ENCODE results near the gene TAX1BP3.
A peak's percentile ranks its signal among the peaks of the same experiment; 100 is the strongest.
"Not testable (repeated sequence)": the region's sequence is repeated elsewhere in the genome, so short reads cannot be mapped to it uniquely, and the experiment has no call there.

TAX1BP3 gene

GRCh38 chr17:3668279-3669084, at the start of gene TAX1BP3, which contains the start of gene EMC6:
Gene TAX1BP3, minus strand, starts transcription at chr17:3668578. Its CDS starts 52 bp downstream, at chr17:3668526.
Gene EMC6, plus strand, starts transcription at chr17:3668812. Its CDS starts 335 bp downstream, at chr17:3669147.
- peak; percentile 61 for DNase-seq

- no peak for DNase-seq
Observed at GRCh38 chr17:3715296-3715695, 46.9 kb upstream of the TAX1BP3 start.

GRCh38 chr17:3712811-3713463, 44.6 kb upstream of the TAX1BP3 start:
- no peak for DNase-seq

- no peak for DNase-seq
Observed at GRCh38 chr17:3710951-3711383, 42.6 kb upstream of the TAX1BP3 start.

GRCh38 chr17:3708366-3708765, 40.0 kb upstream of the TAX1BP3 start:
- no peak for DNase-seq

GRCh38 chr17:3705718-3705984, 37.3 kb upstream of the TAX1BP3 start:
- not testable (repeated sequence) for DNase-seq

GRCh38 chr17:3704931-3705717, 36.7 kb upstream of the TAX1BP3 start:
- no peak for DNase-seq

- not testable (repeated sequence) for DNase-seq
Observed at GRCh38 chr17:3702041-3702539, 33.7 kb upstream of the TAX1BP3 start.

GRCh38 chr17:3699951-3700350, 31.6 kb upstream of the TAX1BP3 start:
- no peak for DNase-seq

GRCh38 chr17:3698139-3698538, 29.8 kb upstream of the TAX1BP3 start:
- no peak for DNase-seq

GRCh38 chr17:3697103-3697476, 28.7 kb upstream of the TAX1BP3 start:
- DNase-seq, result no peak

GRCh38 chr17:3695723-3696411, 27.5 kb upstream of the TAX1BP3 start, which contains the start of gene P2RX5:
Gene P2RX5, minus strand, starts transcription at chr17:3696155. Its CDS starts 150 bp downstream, at chr17:3696005.
- DNase-seq, result no peak

- no peak for DNase-seq
Observed at GRCh38 chr17:3695129-3695722, 26.8 kb upstream of the TAX1BP3 start.

GRCh38 chr17:3693829-3694231, 25.5 kb upstream of the TAX1BP3 start:
- DNase-seq, result no peak

- DNase-seq, result no peak
Observed at GRCh38 chr17:3693141-3693540, 24.8 kb upstream of the TAX1BP3 start.

GRCh38 chr17:3692346-3692745, 24.0 kb upstream of the TAX1BP3 start:
- DNase-seq, result no peak

GRCh38 chr17:3691617-3692067, 23.3 kb upstream of the TAX1BP3 start:
- DNase-seq, result no peak

GRCh38 chr17:3690094-3690715, 21.8 kb upstream of the TAX1BP3 start:
- DNase-seq, result no peak

- DNase-seq, result no peak
Observed at GRCh38 chr17:3689262-3690093, 21.1 kb upstream of the TAX1BP3 start.

GRCh38 chr17:3688852-3689261, 20.5 kb upstream of the TAX1BP3 start:
- no peak for DNase-seq

All from NCI-H2081 treated with DMSO at 0.1 percent for 48 hours (cell line).